ENCODE data around the gene ITGAL.
A peak's percentile ranks its signal among the peaks of the same experiment; 100 is the strongest.

ITGAL gene

GRCh38 chr16:30548416-30549253 lies 76.1 kb downstream of the ITGAL start:
- DNase-seq, result no peak

- DNase-seq, result no peak
Observed at GRCh38 chr16:30551781-30552180, 79.2 kb downstream of the ITGAL start.

GRCh38 chr16:30552956-30553355 lies 80.4 kb downstream of the ITGAL start:
- DNase-seq, result no peak

- DNase-seq, result no peak
Observed at GRCh38 chr16:30553393-30553899, 80.9 kb downstream of the ITGAL start.

- no peak for DNase-seq
Observed at GRCh38 chr16:30554557-30555314, 82.2 kb downstream of the ITGAL start.

- DNase-seq, result no peak
Observed at GRCh38 chr16:30555315-30556124, 83.0 kb downstream of the ITGAL start.

GRCh38 chr16:30556125-30556473 lies 83.6 kb downstream of the ITGAL start:
- DNase-seq, result no peak

GRCh38 chr16:30557707-30557956 lies 85.1 kb downstream of the ITGAL start:
- no peak for DNase-seq

GRCh38 chr16:30557957-30558788 lies 85.6 kb downstream of the ITGAL start, which contains the start of gene ZNF764:
Gene ZNF764, minus strand, starts transcription at chr16:30558374. Its CDS starts 192 bp downstream, at chr16:30558182.
- DNase-seq, result peak; percentile 92

- no peak for DNase-seq
Observed at GRCh38 chr16:30558789-30559377, 86.3 kb downstream of the ITGAL start.

- DNase-seq, result no peak
Observed at GRCh38 chr16:30559690-30560089, 87.1 kb downstream of the ITGAL start.

- no peak for DNase-seq
Observed at GRCh38 chr16:30561089-30561816, 88.7 kb downstream of the ITGAL start.

GRCh38 chr16:30562021-30562420 lies 89.5 kb downstream of the ITGAL start:
- no peak for DNase-seq

- DNase-seq, result no peak
Observed at GRCh38 chr16:30565526-30565925, 93.0 kb downstream of the ITGAL start.

GRCh38 chr16:30565984-30566383 lies 93.4 kb downstream of the ITGAL start:
- DNase-seq, result no peak

- no peak for DNase-seq
Observed at GRCh38 chr16:30566531-30566930, 94.0 kb downstream of the ITGAL start.

- no peak for DNase-seq
Observed at GRCh38 chr16:30567160-30567990, 94.8 kb downstream of the ITGAL start.

- peak; percentile 32 for DNase-seq
Observed at GRCh38 chr16:30567991-30568638, 95.6 kb downstream of the ITGAL start.

- no peak for DNase-seq
Observed at GRCh38 chr16:30569281-30569680, 96.7 kb downstream of the ITGAL start.

Data from NCI-H1417 treated with DMSO at 0.1 percent for 48 hours (cell line).